Mucosa of rectum (tissue), 2 donors: ENCODE measurements around the gene XXYLT1.

Experiments
- H3K27ac ChIP-seq, 2 donors: one replicate each; pipeline ENCODE4 v1.7.0; 2013; ENCODE audit warnings: inconsistent platforms in 2 of 2, low read depth in 2 of 2, low read length in 2 of 2
- H3K27me3 ChIP-seq, 2 donors: one replicate each; pipeline ENCODE4 v1.7.0; 2013; ENCODE audit warnings: low read length in 2 of 2; ENCODE audit not compliant: control insufficient read depth in 2 of 2, insufficient read depth in 2 of 2
- H3K36me3 ChIP-seq, 2 donors: one replicate each; pipeline ENCODE4 v1.7.0; 2013; ENCODE audit warnings: low read length in 2 of 2; ENCODE audit not compliant: control insufficient read depth in 2 of 2, insufficient read depth in 2 of 2
- H3K4me1 ChIP-seq, 2 donors: one replicate each; pipeline ENCODE4 v1.7.0; 2013; ENCODE audit warnings: low read length in 2 of 2, mild to moderate bottlenecking in 1 of 2; ENCODE audit not compliant: control insufficient read depth in 2 of 2, insufficient read depth in 2 of 2
- H3K4me3 ChIP-seq, 2 donors: one replicate each; pipeline ENCODE4 v1.7.0; 2013; ENCODE audit warnings: low read length in 2 of 2
- H3K9ac ChIP-seq, 2 donors: one replicate each; pipeline ENCODE4 v1.7.0; 2013; ENCODE audit warnings: low read length in 2 of 2, low read depth in 1 of 2, mild to moderate bottlenecking in 1 of 2
- H3K9me3 ChIP-seq, 2 donors: one replicate each; pipeline ENCODE4 v1.7.0; 2013; ENCODE audit warnings: low read length in 2 of 2; ENCODE audit not compliant: control insufficient read depth in 2 of 2
- donor health status: healthy.
- donor health status: Normal muscosa, but diverticular disease.

The XXYLT1 gene

GRCh38 chr3:195140816-195141793 is 129.9 kb downstream of the XXYLT1 start:
- Histone ChIP-seq H3K4me3 (no peak overlapping the region), H3K4me1 (peaks cover 0 to 4% of the 10 kb centered on the region in 2 donors), H3K9ac (no peak overlapping the region), H3K9me3 (no peaks in the 10 kb centered on the region), H3K27ac (no peak overlapping the region), H3K27me3 (no peaks in the 10 kb centered on the region), H3K36me3 (no peaks in the 10 kb centered on the region)

GRCh38 chr3:195140410-195140809 is 130.5 kb downstream of the XXYLT1 start:
- Histone ChIP-seq H3K9ac (no peak overlapping the region), H3K4me1 (peaks cover 0 to 4% of the 10 kb centered on the region in 2 donors), H3K36me3 (no peaks in the 10 kb centered on the region), H3K9me3 (no peaks in the 10 kb centered on the region), H3K27me3 (no peaks in the 10 kb centered on the region), H3K27ac (no peak overlapping the region), H3K4me3 (no peak overlapping the region)

DNA sequence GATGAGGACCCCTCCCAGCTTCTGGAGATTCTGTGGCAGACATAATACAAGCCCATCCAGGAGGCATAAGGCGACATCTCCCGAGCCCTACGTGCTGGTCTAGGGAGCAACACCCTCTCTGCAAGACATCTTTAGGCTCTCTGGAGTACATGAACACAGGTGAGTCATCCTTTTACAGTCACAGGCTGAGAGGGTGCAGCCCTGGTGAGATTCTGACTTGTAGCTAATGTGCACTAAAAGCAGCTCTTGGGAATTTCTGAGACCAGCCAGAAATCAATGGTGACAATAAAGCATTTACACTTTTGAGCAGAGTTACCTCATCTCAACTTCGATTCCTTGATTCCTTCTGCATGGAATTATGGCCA is 131.1 kb downstream of the XXYLT1 start:
- H3K27me3 ChIP-seq, result no peaks in the 10 kb centered on the region
- no peaks in the 10 kb centered on the region for H3K9me3 ChIP-seq
- H3K4me1 ChIP-seq, result peaks cover 0 to 4% of the 10 kb centered on the region in 2 donors
- no peak overlapping the region for H3K4me3 ChIP-seq
- H3K27ac ChIP-seq, result no peak overlapping the region
- H3K36me3 ChIP-seq, result no peaks in the 10 kb centered on the region
- no peak overlapping the region for H3K9ac ChIP-seq

GRCh38 chr3:195139091-195139875 is 131.7 kb downstream of the XXYLT1 start:
- H3K27me3 ChIP-seq, result no peaks in the 10 kb centered on the region
- H3K4me1 ChIP-seq, result peaks cover 0 to 4% of the 10 kb centered on the region in 2 donors
- H3K4me3 ChIP-seq, result no peak overlapping the region
- no peaks in the 10 kb centered on the region for H3K36me3 ChIP-seq
- no peaks in the 10 kb centered on the region for H3K9me3 ChIP-seq
- no peak overlapping the region for H3K27ac ChIP-seq
- no peak overlapping the region for H3K9ac ChIP-seq

GRCh38 chr3:195137638-195138588 is 133.0 kb downstream of the XXYLT1 start:
- Histone ChIP-seq H3K27me3 (no peaks in the 10 kb centered on the region), H3K9me3 (no peaks in the 10 kb centered on the region), H3K9ac (no peak overlapping the region), H3K4me1 (peaks cover 0 to 4% of the 10 kb centered on the region in 2 donors), H3K36me3 (no peaks in the 10 kb centered on the region), H3K4me3 (no peak overlapping the region), H3K27ac (no peak overlapping the region)

DNA sequence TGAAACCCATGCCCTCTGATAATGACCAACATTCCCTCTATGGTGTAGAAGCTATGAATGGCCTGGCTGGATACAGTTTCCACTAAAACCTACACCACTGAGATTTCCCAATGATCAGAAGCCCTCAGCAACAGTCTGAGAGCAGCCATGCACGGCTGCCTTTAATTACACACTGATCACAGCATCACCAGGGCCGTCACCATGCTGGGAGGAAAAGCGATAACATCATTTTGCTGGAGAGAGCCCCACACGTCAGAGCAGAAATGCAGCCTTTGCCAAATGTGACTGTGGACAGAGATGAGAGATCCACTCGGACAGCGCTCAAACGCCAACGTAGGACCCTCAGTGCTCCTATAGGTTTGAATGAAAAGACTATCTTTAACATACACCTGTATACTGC is 135.0 kb downstream of the XXYLT1 start:
- Histone ChIP-seq H3K9me3 (no peaks in the 10 kb centered on the region), H3K4me1 (peaks cover 0 to 4% of the 10 kb centered on the region in 2 donors), H3K4me3 (no peak overlapping the region), H3K27me3 (no peaks in the 10 kb centered on the region), H3K9ac (no peak overlapping the region), H3K36me3 (no peaks in the 10 kb centered on the region), H3K27ac (no peak overlapping the region)

- peaks cover 0 to 4% of the 10 kb centered on the region in 2 donors for H3K4me1 ChIP-seq
- no peak overlapping the region for H3K9ac ChIP-seq
- H3K27me3 ChIP-seq, result no peaks in the 10 kb centered on the region
- no peaks in the 10 kb centered on the region for H3K9me3 ChIP-seq
- no peaks in the 10 kb centered on the region for H3K36me3 ChIP-seq
- H3K4me3 ChIP-seq, result no peak overlapping the region
- no peak overlapping the region for H3K27ac ChIP-seq
Measured at GRCh38 chr3:195134431-195134830, 136.5 kb downstream of the XXYLT1 start.

DNA sequence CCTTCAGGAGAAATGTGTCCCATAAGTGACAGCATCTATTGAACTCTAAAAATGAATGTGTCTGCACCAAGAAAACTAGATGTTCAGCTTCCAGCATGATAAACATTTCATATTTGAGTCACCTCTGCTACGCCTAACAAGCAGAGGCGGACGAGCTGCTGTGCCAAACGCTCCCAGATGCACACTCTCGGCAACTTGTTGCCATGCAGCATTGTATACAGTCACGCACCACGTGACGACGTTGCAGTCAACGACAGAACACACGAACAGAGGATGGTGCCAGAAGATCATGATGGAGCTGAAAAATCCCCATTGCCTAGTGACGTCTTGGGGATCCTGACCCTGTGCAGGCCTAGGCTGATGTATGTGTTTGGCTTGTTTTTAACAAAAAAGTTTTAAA is 137.5 kb downstream of the XXYLT1 start:
- H3K36me3 ChIP-seq, result no peaks in the 10 kb centered on the region
- H3K9me3 ChIP-seq, result no peaks in the 10 kb centered on the region
- H3K4me3 ChIP-seq, result no peak overlapping the region
- H3K4me1 ChIP-seq, result peaks cover 0 to 4% of the 10 kb centered on the region in 2 donors
- H3K27ac ChIP-seq, result no peak overlapping the region
- no peak overlapping the region for H3K9ac ChIP-seq
- no peaks in the 10 kb centered on the region for H3K27me3 ChIP-seq

GRCh38 chr3:195133013-195133412 is 137.9 kb downstream of the XXYLT1 start:
- Histone ChIP-seq H3K4me3 (no peak overlapping the region), H3K27ac (no peak overlapping the region), H3K4me1 (peaks cover 0 to 4% of the 10 kb centered on the region in 2 donors), H3K9ac (no peak overlapping the region), H3K27me3 (no peaks in the 10 kb centered on the region), H3K9me3 (no peaks in the 10 kb centered on the region), H3K36me3 (no peaks in the 10 kb centered on the region)
